ENCODE data around the gene MLH1. TPM values are rescaled to one million over a fixed set of nuclear protein-coding genes. Genes with fewer than 3 reads are reported as not detected.
A peak's percentile ranks its signal among the peaks of the same experiment; 100 is the strongest.

MLH1 gene
- total RNA-seq, 1 donor from 2014 or later = 63.6 TPM

- no peak overlapping the region for H3K27ac Mint-ChIP-seq (ENCODE audit: unreplicated experiment)
- TF ChIP-seq CTCF (conservative IDR thresholded peaks at IDR 0.05) = no peak
- no peaks in the 10 kb centered on the region for H3K4me1 Mint-ChIP-seq
- H3K9me3 Mint-ChIP-seq = peaks cover 18% of the 10 kb centered on the region
- peaks cover 55% of the 10 kb centered on the region for H3K36me3 Mint-ChIP-seq (ENCODE audit: low read depth)
- H3K4me3 Mint-ChIP-seq = no peak overlapping the region
- DNase-seq (ENCODE audit: low read depth, low spot score) = no peak
- H3K27me3 Mint-ChIP-seq (ENCODE audit: low read depth) = no peaks in the 10 kb centered on the region
Observed at GRCh38 chr3:36981006-36981405, 12.3 kb upstream of the MLH1 start.

- no peaks in the 10 kb centered on the region for H3K27me3 Mint-ChIP-seq (ENCODE audit: low read depth)
- no peak for TF ChIP-seq CTCF (conservative IDR thresholded peaks at IDR 0.05)
- no peak for DNase-seq (ENCODE audit: low read depth, low spot score)
- peak overlapping the region; percentile 29 for H3K4me3 Mint-ChIP-seq
- no peaks in the 10 kb centered on the region for H3K9me3 Mint-ChIP-seq
- peaks cover 30% of the 10 kb centered on the region for H3K36me3 Mint-ChIP-seq (ENCODE audit: low read depth)
- no peak overlapping the region for H3K27ac Mint-ChIP-seq (ENCODE audit: unreplicated experiment)
- peaks cover 40% of the 10 kb centered on the region for H3K4me1 Mint-ChIP-seq
Observed at GRCh38 chr3:36988356-36988755, 5.0 kb upstream of the MLH1 start.

- Mint-ChIP-seq H3K27me3 (ENCODE audit: low read depth) (no peaks in the 10 kb centered on the region), H3K27ac (ENCODE audit: unreplicated experiment) (no peak overlapping the region), H3K4me1 (peaks cover 40% of the 10 kb centered on the region), H3K4me3 (peak overlapping the region; percentile 83), H3K36me3 (ENCODE audit: low read depth) (peaks cover 24% of the 10 kb centered on the region), H3K9me3 (no peaks in the 10 kb centered on the region)
- no peak for TF ChIP-seq CTCF (conservative IDR thresholded peaks at IDR 0.05)
- DNase-seq (ENCODE audit: low read depth, low spot score) = no peak
Observed at GRCh38 chr3:36989005-36989404, 4.3 kb upstream of the MLH1 start.

GRCh38 chr3:36989568-36989967, 3.8 kb upstream of the MLH1 start:
- DNase-seq (ENCODE audit: low read depth, low spot score) = no peak
- no peak overlapping the region for H3K27ac Mint-ChIP-seq (ENCODE audit: unreplicated experiment)
- TF ChIP-seq CTCF (conservative IDR thresholded peaks at IDR 0.05) = no peak
- H3K4me3 Mint-ChIP-seq = peak overlapping the region; percentile 83
- H3K4me1 Mint-ChIP-seq = peaks cover 40% of the 10 kb centered on the region
- H3K27me3 Mint-ChIP-seq (ENCODE audit: low read depth) = no peaks in the 10 kb centered on the region
- H3K9me3 Mint-ChIP-seq = no peaks in the 10 kb centered on the region
- peaks cover 20% of the 10 kb centered on the region for H3K36me3 Mint-ChIP-seq (ENCODE audit: low read depth)

GRCh38 chr3:36991147-36991546, 2.2 kb upstream of the MLH1 start:
- H3K4me3 Mint-ChIP-seq = no peak overlapping the region
- no peak for TF ChIP-seq CTCF (conservative IDR thresholded peaks at IDR 0.05)
- no peak overlapping the region for H3K27ac Mint-ChIP-seq (ENCODE audit: unreplicated experiment)
- no peaks in the 10 kb centered on the region for H3K9me3 Mint-ChIP-seq
- DNase-seq (ENCODE audit: low read depth, low spot score) = no peak
- no peaks in the 10 kb centered on the region for H3K27me3 Mint-ChIP-seq (ENCODE audit: low read depth)
- H3K4me1 Mint-ChIP-seq = peaks cover 40% of the 10 kb centered on the region
- peaks cover 10% of the 10 kb centered on the region for H3K36me3 Mint-ChIP-seq (ENCODE audit: low read depth)

Measured in neural crest cell (in vitro differentiated cells).